OCI-LY7 (cell line): ENCODE data around the gene UGT1A1. TPM values are rescaled to one million over a fixed set of nuclear protein-coding genes. Genes with fewer than 3 reads are reported as not detected.

Experiments used
- BruUV-seq: library from RNA; stranded (reverse); fragments of 400-500 nt; replicated peaks from 2 replicates; lab custom pipeline; 2021; lab: Mats Ljungman, UMichigan
- CTCF ChIA-PET: fragments of 300-600 bp; sonication (Branson Sonifier 250); formaldehyde crosslinking; loops from one replicate; lab custom pipeline; 2022; ENCODE audit warnings: antibody characterized with exemption; ENCODE audit not compliant: unreplicated experiment; lab: Charles Lee
- POLR2A ChIA-PET: fragments of 300-600 bp; sonication (Branson Sonifier 250); formaldehyde crosslinking; loops from one replicate; lab custom pipeline; 2022; ENCODE audit warnings: antibody characterized with exemption; lab: Charles Lee
- DNase-seq: peaks from one replicate; pipeline ENCODE4 v3.0.0-alpha.2; 2015; ENCODE audit warnings: low spot score
- H2AFZ ChIP-seq: fragments of 200-600 bp; sonication (generic), shearing (Covaris generic); 2 replicates; pipeline ENCODE4 v1.6.1; 2014; ENCODE audit warnings: mild to moderate bottlenecking, antibody characterized with exemption, low read length, moderate library complexity
- H3K27ac ChIP-seq: fragments of 200-600 bp; sonication (generic); 2 replicates; pipeline ENCODE4 v1.5.1; 2014; ENCODE audit warnings: mixed run types, low read depth, mild to moderate bottlenecking, moderate library complexity, low read length, inconsistent platforms; ENCODE audit not compliant: poor library complexity, severe bottlenecking
- H3K36me3 ChIP-seq: fragments of 200-600 bp; sonication (generic); 2 replicates; pipeline ENCODE4 v1.6.1; 2014; ENCODE audit warnings: mild to moderate bottlenecking, antibody characterized with exemption, low read length, moderate library complexity, mixed read lengths; ENCODE audit not compliant: insufficient read depth
- H3K4me1 ChIP-seq: fragments of 200-600 bp; sonication (generic); 2 replicates; pipeline ENCODE4 v1.5.1; 2014; ENCODE audit warnings: mild to moderate bottlenecking, low read length; ENCODE audit not compliant: insufficient read depth, poor library complexity, severe bottlenecking
- H3K4me2 ChIP-seq: fragments of 200-600 bp; sonication (generic); 2 replicates; pipeline ENCODE4 v1.6.1; 2014; ENCODE audit warnings: mild to moderate bottlenecking, low read length
- H3K4me3 ChIP-seq: fragments of 200-600 bp; sonication (generic); 2 replicates; pipeline ENCODE4 v1.5.1; 2014; ENCODE audit warnings: mild to moderate bottlenecking, low read depth, low read length; ENCODE audit not compliant: poor library complexity, severe bottlenecking
- H3K79me2 ChIP-seq: fragments of 200-600 bp; sonication (generic); 2 replicates; pipeline ENCODE4 v1.6.1; 2016; ENCODE audit warnings: low read depth, mild to moderate bottlenecking, low read length, moderate library complexity, mixed read lengths; ENCODE audit not compliant: insufficient read depth
- H3K9me2 ChIP-seq: fragments of 200-600 bp; sonication (generic); 2 replicates; pipeline ENCODE4 v1.6.1; 2016; ENCODE audit warnings: mild to moderate bottlenecking, low read length, mixed read lengths; ENCODE audit not compliant: insufficient read depth
- H3K9me3 ChIP-seq: fragments of 200-600 bp; sonication (generic); 2 replicates; pipeline ENCODE4 v1.6.1; 2014; ENCODE audit warnings: mild to moderate bottlenecking, mixed run types, low read length, mixed read lengths
- H4K20me1 ChIP-seq: fragments of 200-600 bp; sonication (generic); 2 replicates; pipeline ENCODE4 v1.6.1; 2014; ENCODE audit warnings: mild to moderate bottlenecking, antibody characterized with exemption, low read length, moderate library complexity, mixed read lengths; ENCODE audit not compliant: insufficient read depth
- CTCF ChIP-seq: fragments of 200-600 bp; sonication (generic); conservative IDR thresholded peaks from 2 replicates; pipeline ENCODE4 v1.5.1; 2014; ENCODE audit warnings: mild to moderate bottlenecking, antibody characterized with exemption, low read length, moderate library complexity, mixed read lengths
- EZH2phosphoT487 ChIP-seq: fragments of 200-600 bp; sonication (generic); IDR thresholded peaks from 2 replicates; pipeline ENCODE4 v1.6.1; 2018; ENCODE audit warnings: low read depth, borderline replicate concordance, mild to moderate bottlenecking, mixed run types, antibody characterized with exemption, low read length, moderate library complexity, mixed read lengths
- intact Hi-C: fragments of 100-400 bp; cut with micrococcal nuclease; formaldehyde crosslinking; loops from one replicate; pipeline ENCODE4 v1.10.0; 2022; ENCODE audit not compliant: unreplicated experiment
- total RNA-seq, 2 experiments: library from RNA; depleted of rRNA in 1 of 2; stranded (reverse); fragments of >200 nt in 1 of 2; shearing (Covaris generic) in 1 of 2; gene quantifications; 2 replicates each; pipeline ENCODE4 v1.2.3, GENCODE V29; 2014 to 2022

Gene UGT1A1
- total RNA-seq, 2 experiments from 2014 or later, result not detected

GRCh38 chr2:233791151-233791882 lies 31.2 kb downstream of the UGT1A1 start:
- H3K9me2 ChIP-seq, result no peaks in the 10 kb centered on the region
- no peak overlapping the region for H3K4me2 ChIP-seq
- no peaks in the 10 kb centered on the region for H3K9me3 ChIP-seq
- no peak overlapping the region for H2AFZ ChIP-seq
- H3K36me3 ChIP-seq, result no peaks in the 10 kb centered on the region
- H4K20me1 ChIP-seq, result no peaks in the 10 kb centered on the region
- ChIA-PET POLR2A (interaction anchor here (0.5 to 1.3 kb wide), 3 partner anchors 10 to 271 kb away, joined by 3 read pairs; no protein-coding TSS in a partner anchor), CTCF (no interaction called here)
- H3K27ac ChIP-seq, result no peak overlapping the region
- intact Hi-C loops, result no loop called here
- TF ChIP-seq CTCF (no peak), EZH2phosphoT487 (no peak)
- no peak for DNase-seq
- no TSS peak for BruUV-seq
- no peak overlapping the region for H3K4me3 ChIP-seq
- H3K4me1 ChIP-seq, result no peaks in the 10 kb centered on the region
- no peaks in the 10 kb centered on the region for H3K79me2 ChIP-seq

- no peak for TF ChIP-seq EZH2phosphoT487
- no peak for TF ChIP-seq CTCF
- H3K4me1 ChIP-seq, result no peaks in the 10 kb centered on the region
- H4K20me1 ChIP-seq, result no peaks in the 10 kb centered on the region
- DNase-seq, result no peak
- intact Hi-C loops, result no loop called here
- no peak overlapping the region for H3K4me2 ChIP-seq
- H3K4me3 ChIP-seq, result no peak overlapping the region
- no peaks in the 10 kb centered on the region for H3K79me2 ChIP-seq
- no peak overlapping the region for H2AFZ ChIP-seq
- no peaks in the 10 kb centered on the region for H3K9me2 ChIP-seq
- CTCF ChIA-PET, result no interaction called here
- BruUV-seq, result no TSS peak
- no peak overlapping the region for H3K27ac ChIP-seq
- POLR2A ChIA-PET, result interaction anchor here (0.5 to 1.3 kb wide), 3 partner anchors 9 to 270 kb away, joined by 3 read pairs; no protein-coding TSS in a partner anchor
- no peaks in the 10 kb centered on the region for H3K9me3 ChIP-seq
- no peaks in the 10 kb centered on the region for H3K36me3 ChIP-seq
These were observed 31.8 kb downstream of the UGT1A1 start for GRCh38 chr2:233791883-233792329.

- TF ChIP-seq EZH2phosphoT487 (no peak), CTCF (no peak)
- Histone ChIP-seq H3K4me1 (no peaks in the 10 kb centered on the region), H3K79me2 (no peaks in the 10 kb centered on the region), H3K27ac (no peak overlapping the region), H3K9me3 (no peaks in the 10 kb centered on the region), H3K4me3 (no peak overlapping the region), H3K9me2 (no peaks in the 10 kb centered on the region), H3K36me3 (no peaks in the 10 kb centered on the region), H4K20me1 (no peaks in the 10 kb centered on the region), H3K4me2 (no peak overlapping the region), H2AFZ (no peak overlapping the region)
- ChIA-PET POLR2A (no interaction called here), CTCF (no interaction called here)
- no TSS peak for BruUV-seq
- intact Hi-C loops, result no loop called here
- DNase-seq, result no peak
These were observed 32.6 kb downstream of the UGT1A1 start for GRCh38 chr2:233792720-233793119.
